Hepatocyte (in vitro differentiated cells): ENCODE data around the gene APOA5.

ENCODE experiments used
- CTCF ChIP-seq: fragments of 200-600 bp; sonication (generic); IDR thresholded peaks from 2 replicates; pipeline ENCODE4 v1.5.1; 2016; ENCODE audit warnings: antibody characterized with exemption, mild to moderate bottlenecking; ENCODE audit not compliant: poor library complexity
- EZH2 ChIP-seq: fragments of 200-600 bp; sonication (generic); IDR thresholded peaks from 2 replicates; pipeline ENCODE4 v1.6.1; 2016; ENCODE audit warnings: antibody characterized with exemption, mild to moderate bottlenecking, borderline replicate concordance

- TF ChIP-seq CTCF = no peak
- no peak for TF ChIP-seq EZH2
Observed at GRCh38 chr11:116835042-116835772, 43.5 kb upstream of the APOA5 start.
